Measurements from ENCODE around the gene MEGF11. TPM values are rescaled to one million over a fixed set of nuclear protein-coding genes. Genes with fewer than 3 reads are reported as not detected.

The MEGF11 gene
- polyA plus RNA-seq, 1 of the 3 experiments (the other 2 are of a cell fraction), result not detected

DNA sequence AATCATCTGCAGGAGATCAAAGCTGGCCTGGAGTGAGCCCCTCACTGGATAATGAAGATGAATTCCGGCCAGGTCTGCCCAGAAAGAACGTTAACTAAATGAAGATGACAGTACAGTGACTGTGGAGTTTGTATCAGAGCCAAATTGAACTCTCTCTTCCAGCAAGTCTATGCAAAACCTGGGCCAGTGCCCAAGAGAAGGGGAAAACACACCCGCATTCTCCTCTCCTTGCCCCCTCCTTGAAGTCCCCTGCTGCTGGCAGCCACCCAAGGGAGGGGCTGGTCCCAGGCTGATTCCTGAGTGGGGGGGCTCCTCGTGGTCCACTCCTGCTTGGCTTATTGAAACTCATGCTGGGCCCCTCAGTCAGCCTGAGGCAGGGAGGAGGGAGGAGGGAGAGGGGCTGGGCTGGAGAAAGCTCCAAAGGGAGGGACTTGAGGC lies 228.5 kb downstream of the MEGF11 start (continued):
- TF ChIP-seq RCOR1 (IDR thresholded peaks at IDR 0.05; ENCODE audit: low read length), result peak; percentile 80
- TF ChIP-seq, protein P1, sequence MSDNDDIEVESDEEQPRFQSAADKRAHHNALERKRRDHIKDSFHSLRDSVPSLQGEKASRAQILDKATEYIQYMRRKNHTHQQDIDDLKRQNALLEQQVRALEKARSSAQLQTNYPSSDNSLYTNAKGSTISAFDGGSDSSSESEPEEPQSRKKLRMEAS (IDR thresholded peaks at IDR 0.05; ENCODE audit: low read depth), result no peak
- TF ChIP-seq TEAD4 (IDR thresholded peaks at IDR 0.05; ENCODE audit: borderline replicate concordance, insufficient read depth), result no peak
- no peak for TF ChIP-seq EZH2phosphoT487 (IDR thresholded peaks at IDR 0.05; ENCODE audit: borderline replicate concordance, low read depth)
- TF ChIP-seq, protein P2, sequence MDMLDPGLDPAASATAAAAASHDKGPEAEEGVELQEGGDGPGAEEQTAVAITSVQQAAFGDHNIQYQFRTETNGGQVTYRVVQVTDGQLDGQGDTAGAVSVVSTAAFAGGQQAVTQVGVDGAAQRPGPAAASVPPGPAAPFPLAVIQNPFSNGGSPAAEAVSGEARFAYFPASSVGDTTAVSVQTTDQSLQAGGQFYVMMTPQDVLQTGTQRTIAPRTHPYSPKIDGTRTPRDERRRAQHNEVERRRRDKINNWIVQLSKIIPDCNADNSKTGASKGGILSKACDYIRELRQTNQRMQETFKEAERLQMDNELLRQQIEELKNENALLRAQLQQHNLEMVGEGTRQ (IDR thresholded peaks at IDR 0.05; ENCODE audit: borderline replicate concordance, low read depth, low read length), result no peak
- no peak for TF ChIP-seq SIN3A (IDR thresholded peaks at IDR 0.05; ENCODE audit: borderline replicate concordance, low read depth, low read length)
- TF ChIP-seq FOXJ3 (CRISPR knock-in tag; IDR thresholded peaks at IDR 0.05), result peak; percentile 62; the same call in 1 of the 2 replicates
- no peak for TF ChIP-seq GABPA (IDR thresholded peaks at IDR 0.05; ENCODE audit: low read depth)
- no peak for TF ChIP-seq NRF1 (IDR thresholded peaks at IDR 0.05; ENCODE audit: low read depth, low read length)
- TF ChIP-seq, protein P3, sequence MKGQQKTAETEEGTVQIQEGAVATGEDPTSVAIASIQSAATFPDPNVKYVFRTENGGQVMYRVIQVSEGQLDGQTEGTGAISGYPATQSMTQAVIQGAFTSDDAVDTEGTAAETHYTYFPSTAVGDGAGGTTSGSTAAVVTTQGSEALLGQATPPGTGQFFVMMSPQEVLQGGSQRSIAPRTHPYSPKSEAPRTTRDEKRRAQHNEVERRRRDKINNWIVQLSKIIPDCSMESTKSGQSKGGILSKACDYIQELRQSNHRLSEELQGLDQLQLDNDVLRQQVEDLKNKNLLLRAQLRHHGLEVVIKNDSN (IDR thresholded peaks at IDR 0.05; ENCODE audit: borderline replicate concordance, low read depth), result no peak
- TF ChIP-seq, protein P4, sequence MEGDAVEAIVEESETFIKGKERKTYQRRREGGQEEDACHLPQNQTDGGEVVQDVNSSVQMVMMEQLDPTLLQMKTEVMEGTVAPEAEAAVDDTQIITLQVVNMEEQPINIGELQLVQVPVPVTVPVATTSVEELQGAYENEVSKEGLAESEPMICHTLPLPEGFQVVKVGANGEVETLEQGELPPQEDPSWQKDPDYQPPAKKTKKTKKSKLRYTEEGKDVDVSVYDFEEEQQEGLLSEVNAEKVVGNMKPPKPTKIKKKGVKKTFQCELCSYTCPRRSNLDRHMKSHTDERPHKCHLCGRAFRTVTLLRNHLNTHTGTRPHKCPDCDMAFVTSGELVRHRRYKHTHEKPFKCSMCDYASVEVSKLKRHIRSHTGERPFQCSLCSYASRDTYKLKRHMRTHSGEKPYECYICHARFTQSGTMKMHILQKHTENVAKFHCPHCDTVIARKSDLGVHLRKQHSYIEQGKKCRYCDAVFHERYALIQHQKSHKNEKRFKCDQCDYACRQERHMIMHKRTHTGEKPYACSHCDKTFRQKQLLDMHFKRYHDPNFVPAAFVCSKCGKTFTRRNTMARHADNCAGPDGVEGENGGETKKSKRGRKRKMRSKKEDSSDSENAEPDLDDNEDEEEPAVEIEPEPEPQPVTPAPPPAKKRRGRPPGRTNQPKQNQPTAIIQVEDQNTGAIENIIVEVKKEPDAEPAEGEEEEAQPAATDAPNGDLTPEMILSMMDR (IDR thresholded peaks at IDR 0.05), result no peak
- TF ChIP-seq MXI1 (IDR thresholded peaks at IDR 0.05; ENCODE audit: low read depth, low read length), result no peak
- TF ChIP-seq RAD21 (IDR thresholded peaks at IDR 0.05; ENCODE audit: low read length), result no peak
- no peak for TF ChIP-seq RFX5 (IDR thresholded peaks at IDR 0.05; ENCODE audit: low read length)
- no peak for TF ChIP-seq ZBTB33 (IDR thresholded peaks at IDR 0.05; ENCODE audit: borderline replicate concordance, low read depth)
- no peak for TF ChIP-seq TCF12 (IDR thresholded peaks at IDR 0.05)
- TF ChIP-seq, protein P5, sequence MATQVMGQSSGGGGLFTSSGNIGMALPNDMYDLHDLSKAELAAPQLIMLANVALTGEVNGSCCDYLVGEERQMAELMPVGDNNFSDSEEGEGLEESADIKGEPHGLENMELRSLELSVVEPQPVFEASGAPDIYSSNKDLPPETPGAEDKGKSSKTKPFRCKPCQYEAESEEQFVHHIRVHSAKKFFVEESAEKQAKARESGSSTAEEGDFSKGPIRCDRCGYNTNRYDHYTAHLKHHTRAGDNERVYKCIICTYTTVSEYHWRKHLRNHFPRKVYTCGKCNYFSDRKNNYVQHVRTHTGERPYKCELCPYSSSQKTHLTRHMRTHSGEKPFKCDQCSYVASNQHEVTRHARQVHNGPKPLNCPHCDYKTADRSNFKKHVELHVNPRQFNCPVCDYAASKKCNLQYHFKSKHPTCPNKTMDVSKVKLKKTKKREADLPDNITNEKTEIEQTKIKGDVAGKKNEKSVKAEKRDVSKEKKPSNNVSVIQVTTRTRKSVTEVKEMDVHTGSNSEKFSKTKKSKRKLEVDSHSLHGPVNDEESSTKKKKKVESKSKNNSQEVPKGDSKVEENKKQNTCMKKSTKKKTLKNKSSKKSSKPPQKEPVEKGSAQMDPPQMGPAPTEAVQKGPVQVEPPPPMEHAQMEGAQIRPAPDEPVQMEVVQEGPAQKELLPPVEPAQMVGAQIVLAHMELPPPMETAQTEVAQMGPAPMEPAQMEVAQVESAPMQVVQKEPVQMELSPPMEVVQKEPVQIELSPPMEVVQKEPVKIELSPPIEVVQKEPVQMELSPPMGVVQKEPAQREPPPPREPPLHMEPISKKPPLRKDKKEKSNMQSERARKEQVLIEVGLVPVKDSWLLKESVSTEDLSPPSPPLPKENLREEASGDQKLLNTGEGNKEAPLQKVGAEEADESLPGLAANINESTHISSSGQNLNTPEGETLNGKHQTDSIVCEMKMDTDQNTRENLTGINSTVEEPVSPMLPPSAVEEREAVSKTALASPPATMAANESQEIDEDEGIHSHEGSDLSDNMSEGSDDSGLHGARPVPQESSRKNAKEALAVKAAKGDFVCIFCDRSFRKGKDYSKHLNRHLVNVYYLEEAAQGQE (IDR thresholded peaks at IDR 0.05; ENCODE audit: low read depth, low read length), result no peak
